Immature natural killer cell (primary cell): ENCODE measurements around the gene PRPF19. TPM values are rescaled to one million over a fixed set of nuclear protein-coding genes. Genes with fewer than 3 reads are reported as not detected.

Source experiments
- DNase-seq, 3 donors: peaks; one replicate each; pipeline ENCODE4 v3.0.0; 2022; ENCODE audit warnings: mixed read lengths in 1 of 3
- H3K27ac Mint-ChIP-seq, 6 donors: one replicate each; pipeline ENCODE4 v1.8.0; 2020; ENCODE audit warnings: mixed read lengths in 6 of 6, mild to moderate bottlenecking in 5 of 6, inconsistent platforms in 4 of 6, moderate library complexity in 3 of 6
- H3K27me3 Mint-ChIP-seq, 3 donors: one replicate each; pipeline ENCODE4 v1.8.0; 2020 to 2021; ENCODE audit warnings: low read depth in 3 of 3, mild to moderate bottlenecking in 3 of 3, mixed read lengths in 3 of 3, moderate library complexity in 3 of 3, inconsistent platforms in 1 of 3
- H3K36me3 Mint-ChIP-seq, 3 donors: one replicate each; pipeline ENCODE4 v1.8.0; 2020; ENCODE audit warnings: mixed read lengths in 3 of 3, inconsistent platforms in 2 of 3, mild to moderate bottlenecking in 2 of 3
- H3K4me1 Mint-ChIP-seq, 2 donors: one replicate each; pipeline ENCODE4 v1.8.0; 2020; ENCODE audit warnings: inconsistent platforms in 2 of 2, mild to moderate bottlenecking in 2 of 2, mixed read lengths in 2 of 2, moderate library complexity in 1 of 2
- H3K4me3 Mint-ChIP-seq, 5 donors: one replicate each; pipeline ENCODE4 v1.8.0; 2020; ENCODE audit warnings: mild to moderate bottlenecking in 5 of 5, mixed read lengths in 5 of 5, inconsistent platforms in 3 of 5, moderate library complexity in 3 of 5
- H3K9me3 Mint-ChIP-seq, 6 donors: one replicate each; pipeline ENCODE4 v1.8.0; 2020; ENCODE audit warnings: mild to moderate bottlenecking in 6 of 6, mixed read lengths in 6 of 6, inconsistent platforms in 4 of 6, moderate library complexity in 3 of 6
- polyA plus RNA-seq, 3 donors: library from polyadenylated mRNA; unstranded; fragments of 300-500 nt; fragmentation: Illumina TruSeq; gene quantifications; one replicate each; pipeline ENCODE4 v1.2.3, GENCODE V29; 2021

Gene PRPF19
- polyA plus RNA-seq, 3 donors from 2014 or later, result 8.9 to 15.2 (median 13.6) TPM

DNA sequence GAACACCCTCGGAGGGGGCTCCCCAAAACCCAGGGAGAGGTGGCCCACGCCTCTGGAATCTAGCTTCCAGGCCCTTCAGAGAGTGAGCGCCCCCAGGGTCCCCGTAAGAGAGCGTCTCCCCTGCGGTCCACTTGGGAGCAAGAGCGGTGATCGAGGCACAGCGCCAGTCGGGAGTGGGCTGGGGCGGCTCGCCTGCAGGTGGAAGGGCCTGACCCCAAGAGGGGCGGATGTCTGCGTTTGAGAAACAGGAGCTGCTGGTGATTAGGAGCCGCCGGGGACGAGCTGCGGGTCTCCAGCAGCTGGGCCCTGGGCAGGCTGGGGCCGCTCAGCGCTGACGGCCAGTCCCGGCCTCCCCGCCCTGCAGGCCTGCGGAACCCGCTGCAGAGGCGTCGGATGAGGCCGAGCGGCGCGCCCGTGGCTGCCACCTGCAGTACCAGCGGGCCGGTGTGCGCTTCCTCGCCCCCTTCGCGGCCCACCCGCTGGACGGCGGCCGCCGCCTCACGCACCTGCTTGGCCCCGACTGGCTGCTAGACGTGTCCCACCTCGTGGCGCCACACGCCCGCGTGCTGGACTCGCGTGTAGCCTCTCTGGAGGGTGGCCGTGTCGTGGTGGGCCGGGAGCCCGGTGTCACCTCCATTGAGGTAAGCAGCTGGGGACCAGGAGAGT lies 27.9 kb upstream of the PRPF19 start:
- Mint-ChIP-seq H3K4me1 (no peaks in the 10 kb centered on the region), H3K9me3 (no peaks in the 10 kb centered on the region), H3K36me3 (no peaks in the 10 kb centered on the region), H3K27ac (no peak overlapping the region), H3K27me3 (peaks cover 0 to 5% (median 2%) of the 10 kb centered on the region in 3 donors), H3K4me3 (no peak overlapping the region)
- no peak for DNase-seq

DNA sequence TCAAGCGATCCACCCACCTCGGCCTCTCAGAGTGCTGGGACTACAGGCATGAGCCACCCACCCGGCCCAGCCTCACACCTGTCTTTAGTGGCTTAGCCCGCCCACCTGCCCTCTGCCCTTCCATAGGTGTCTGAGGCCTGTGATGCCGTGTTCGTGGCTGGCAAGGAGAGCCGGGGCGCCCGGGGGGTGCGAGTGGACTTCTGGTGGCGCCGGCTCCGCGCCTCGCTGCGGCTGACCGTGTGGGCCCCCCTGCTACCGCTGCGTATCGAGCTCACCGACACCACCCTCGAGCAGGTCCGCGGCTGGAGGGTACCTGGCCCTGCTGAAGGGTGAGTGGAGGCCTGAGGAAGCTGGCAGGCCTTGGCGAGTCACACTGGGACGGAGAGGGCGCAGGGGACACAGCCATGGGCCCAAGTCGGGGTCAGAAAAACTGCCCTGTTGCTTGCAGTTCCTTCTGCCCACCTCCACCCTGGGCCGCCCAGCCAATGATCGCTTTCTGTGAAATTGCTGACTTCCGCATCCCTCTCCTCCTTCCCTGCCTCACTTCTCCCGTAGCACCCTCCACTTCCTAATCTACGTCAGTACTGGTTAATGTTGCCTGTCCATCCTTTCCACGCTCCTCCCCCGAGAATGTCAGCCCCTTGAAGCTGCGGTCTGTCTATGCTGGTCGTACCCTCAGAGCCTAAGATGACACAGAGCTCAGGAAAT lies 27.2 kb upstream of the PRPF19 start:
- Mint-ChIP-seq H3K4me1 (no peaks in the 10 kb centered on the region), H3K36me3 (no peaks in the 10 kb centered on the region), H3K27me3 (peaks cover 1 to 5% (median 2%) of the 10 kb centered on the region in 3 donors), H3K27ac (peak overlapping the region in 1 of 6 donors; percentile 88), H3K9me3 (no peaks in the 10 kb centered on the region), H3K4me3 (no peak overlapping the region)
- no peak for DNase-seq

DNA sequence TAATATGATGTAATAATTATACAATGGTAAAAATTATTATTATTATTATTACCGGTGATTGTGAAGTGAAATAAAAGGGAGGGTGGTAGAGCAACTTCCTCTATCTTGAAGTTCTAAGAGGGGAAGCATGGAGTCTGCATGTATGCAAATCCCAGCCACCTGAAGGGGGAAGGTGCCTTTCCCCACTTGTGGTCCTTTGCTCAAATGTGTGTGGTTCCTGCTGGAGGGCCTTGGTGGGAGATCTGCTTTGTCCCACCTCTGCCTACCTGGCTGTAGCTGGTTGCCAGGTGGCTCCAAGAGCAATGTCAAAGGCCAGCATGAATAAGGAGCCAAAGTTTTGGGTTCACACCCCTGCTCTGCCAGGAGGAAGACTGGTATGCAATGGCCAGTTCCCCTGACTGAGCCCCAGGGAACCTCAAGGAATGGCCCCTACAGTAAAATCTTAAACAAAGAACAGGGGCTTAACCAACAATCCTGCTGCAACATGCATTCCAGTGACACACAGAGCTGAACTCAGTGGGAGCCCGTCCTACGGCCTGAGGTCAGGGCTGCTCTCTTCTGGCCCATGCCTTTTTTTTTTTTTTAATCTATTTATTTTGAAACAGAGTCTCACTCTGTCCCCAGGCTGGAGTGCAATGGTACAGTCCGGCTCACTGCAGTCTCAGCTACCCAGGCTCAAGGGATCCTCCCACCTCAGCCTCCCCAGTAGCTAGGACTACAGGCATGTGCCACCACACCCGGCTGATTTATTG lies 26.4 kb upstream of the PRPF19 start:
- Mint-ChIP-seq H3K9me3 (no peaks in the 10 kb centered on the region), H3K4me3 (no peak overlapping the region), H3K36me3 (no peaks in the 10 kb centered on the region), H3K27me3 (peaks cover 1 to 5% (median 1%) of the 10 kb centered on the region in 3 donors), H3K27ac (no peak overlapping the region), H3K4me1 (no peaks in the 10 kb centered on the region)
- no peak for DNase-seq

DNA sequence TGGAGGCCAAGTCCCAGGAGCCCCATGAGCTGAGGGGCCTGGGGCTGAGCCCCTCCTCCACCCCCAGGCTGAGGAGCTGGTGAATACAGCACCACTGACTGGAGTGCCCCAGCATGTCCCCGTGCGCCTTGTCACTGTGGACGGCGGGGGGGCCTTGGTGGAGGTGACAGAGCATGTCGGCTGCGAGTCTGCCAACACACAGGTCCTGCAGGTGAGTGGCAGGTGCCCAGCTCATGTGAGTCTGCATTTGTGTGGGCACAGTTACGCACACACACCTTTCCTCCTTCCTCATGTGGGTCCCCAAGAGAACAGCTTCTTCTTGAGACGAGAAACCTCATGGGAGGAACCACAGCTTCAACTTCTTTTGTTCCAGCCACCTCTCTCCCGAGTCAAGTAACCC lies 25.5 kb upstream of the PRPF19 start:
- Mint-ChIP-seq H3K4me1 (no peaks in the 10 kb centered on the region), H3K27ac (no peak overlapping the region), H3K27me3 (peaks cover 1 to 5% (median 1%) of the 10 kb centered on the region in 3 donors), H3K9me3 (no peaks in the 10 kb centered on the region), H3K36me3 (no peaks in the 10 kb centered on the region), H3K4me3 (no peak overlapping the region)
- no peak for DNase-seq

DNA sequence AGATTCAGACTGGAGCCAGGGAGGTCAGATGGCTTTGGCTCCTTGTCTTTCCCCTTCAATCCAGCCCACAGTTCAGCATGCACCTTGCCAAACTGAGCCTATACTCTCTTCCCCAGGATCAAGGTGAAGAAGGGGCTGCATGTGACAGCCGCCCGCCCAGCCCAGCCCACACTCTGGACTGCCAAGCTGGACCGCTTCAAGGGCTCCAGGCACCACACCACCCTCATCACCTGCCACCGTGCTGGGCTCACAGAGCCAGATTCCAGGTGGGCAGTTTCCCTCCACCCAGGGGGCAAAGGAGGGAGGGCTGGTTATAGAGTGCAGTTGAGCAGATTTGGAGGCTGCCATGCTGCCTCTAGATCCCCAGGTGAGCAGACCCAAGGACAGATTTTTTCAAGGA lies 24.0 kb upstream of the PRPF19 start:
- Mint-ChIP-seq H3K4me1 (peaks cover 0 to 2% of the 10 kb centered on the region in 2 donors), H3K4me3 (no peak overlapping the region), H3K36me3 (no peaks in the 10 kb centered on the region), H3K27me3 (peaks cover 1 to 3% (median 2%) of the 10 kb centered on the region in 3 donors), H3K9me3 (no peaks in the 10 kb centered on the region), H3K27ac (no peak overlapping the region)
- no peak for DNase-seq

DNA sequence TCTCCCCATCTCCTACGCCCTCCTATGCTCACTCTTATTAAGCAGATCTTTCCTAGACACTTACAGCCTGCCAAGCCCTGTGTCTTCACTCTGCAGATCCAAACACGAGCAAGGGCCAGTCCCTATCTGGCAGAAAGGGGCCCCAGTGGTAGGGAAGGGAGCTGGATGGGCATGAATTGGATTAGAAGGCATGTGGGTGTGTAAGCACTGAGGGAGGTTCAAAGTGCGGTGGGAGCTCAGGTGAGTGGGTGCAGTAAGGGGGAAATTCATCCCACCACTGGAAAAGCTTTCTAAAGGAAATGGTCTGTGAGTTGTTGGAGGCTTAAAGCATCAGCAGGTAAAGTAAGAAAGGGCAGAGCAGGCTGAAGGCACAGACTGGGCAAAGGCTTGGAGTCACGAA lies 23.4 kb upstream of the PRPF19 start:
- Mint-ChIP-seq H3K27me3 (peaks cover 1 to 6% (median 3%) of the 10 kb centered on the region in 3 donors), H3K9me3 (no peaks in the 10 kb centered on the region), H3K27ac (no peak overlapping the region), H3K4me3 (no peak overlapping the region), H3K36me3 (no peaks in the 10 kb centered on the region), H3K4me1 (peaks cover 0 to 6% of the 10 kb centered on the region in 2 donors)
- no peak for DNase-seq

DNA sequence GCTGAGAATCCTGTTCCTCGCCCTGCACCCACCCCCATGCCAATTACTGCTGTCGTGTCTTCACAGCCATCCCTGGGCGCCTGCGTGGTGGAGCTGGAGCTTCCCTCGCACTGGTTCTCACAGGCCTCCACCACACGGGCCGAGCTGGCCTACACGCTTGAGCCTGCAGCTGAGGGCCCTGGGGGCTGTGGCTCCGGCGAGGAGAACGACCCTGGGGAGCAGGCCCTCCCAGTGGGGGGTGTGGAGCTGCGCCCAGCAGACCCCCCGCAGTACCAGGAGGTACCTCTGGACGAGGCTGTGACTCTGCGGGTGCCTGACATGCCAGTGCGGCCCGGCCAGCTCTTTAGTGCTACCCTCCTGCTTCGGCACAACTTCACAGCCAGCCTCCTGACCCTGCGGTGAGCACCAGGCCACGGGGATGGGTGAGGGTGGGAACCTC lies 22.2 kb upstream of the PRPF19 start:
- Mint-ChIP-seq H3K4me1 (peaks cover 0 to 9% of the 10 kb centered on the region in 2 donors), H3K9me3 (no peaks in the 10 kb centered on the region), H3K27ac (no peak overlapping the region), H3K36me3 (no peaks in the 10 kb centered on the region), H3K27me3 (peaks cover 1 to 6% (median 6%) of the 10 kb centered on the region in 3 donors), H3K4me3 (no peak overlapping the region)
- no peak for DNase-seq

DNA sequence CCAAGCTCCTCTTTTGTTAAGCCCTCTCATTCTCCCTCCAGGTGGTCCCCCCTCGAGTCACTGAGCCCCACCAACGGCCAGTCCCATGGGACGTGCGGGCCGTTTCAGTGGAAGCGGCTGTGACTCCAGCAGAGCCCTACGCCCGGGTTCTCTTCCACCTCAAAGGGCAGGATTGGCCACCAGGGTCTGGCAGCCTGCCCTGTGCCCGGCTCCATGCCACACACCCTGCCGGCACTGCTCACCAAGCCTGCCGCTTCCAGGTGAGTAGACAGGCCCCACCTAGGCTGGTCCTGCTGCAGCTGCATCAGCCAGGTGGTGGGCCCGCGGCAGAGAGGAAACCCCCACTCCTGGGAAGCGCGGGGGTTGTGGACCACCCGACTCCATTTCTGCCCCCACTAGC lies 21.2 kb upstream of the PRPF19 start:
- no peak overlapping the region for H3K4me3 Mint-ChIP-seq
- H3K36me3 Mint-ChIP-seq, result peaks cover 5 to 10% (median 5%) of the 10 kb centered on the region in 3 donors

DNA sequence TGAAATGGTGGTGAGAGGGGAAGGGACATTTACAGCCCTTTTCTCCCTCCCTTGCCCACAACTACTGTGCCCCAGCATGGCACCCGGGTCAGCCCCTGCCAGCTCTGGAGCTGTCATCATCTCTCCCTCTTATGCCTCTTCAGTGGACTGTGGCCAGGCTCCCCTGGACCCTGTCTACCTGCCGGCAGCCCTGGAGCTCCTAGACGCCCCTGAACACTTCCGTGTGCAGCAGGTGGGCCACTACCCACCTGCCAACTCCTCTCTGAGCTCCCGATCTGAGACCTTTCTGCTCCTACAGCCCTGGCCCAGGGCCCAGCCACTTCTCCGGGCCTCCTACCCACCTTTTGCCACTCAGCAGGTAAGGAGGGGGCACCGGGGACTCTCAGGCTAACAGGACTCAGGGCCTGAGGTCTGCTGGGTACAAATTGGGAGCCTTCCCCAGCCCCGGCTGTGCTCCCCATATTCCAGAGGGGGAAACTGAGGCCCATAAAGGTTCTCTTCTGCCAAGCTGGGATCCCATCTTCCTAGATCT lies 20.7 kb upstream of the PRPF19 start:
- Mint-ChIP-seq H3K4me3 (no peak overlapping the region), H3K27ac (no peak overlapping the region), H3K36me3 (peaks cover 9 to 14% (median 10%) of the 10 kb centered on the region in 3 donors), H3K9me3 (no peaks in the 10 kb centered on the region), H3K4me1 (peaks cover 0 to 10% of the 10 kb centered on the region in 2 donors), H3K27me3 (peaks cover 1 to 7% (median 6%) of the 10 kb centered on the region in 3 donors)
- no peak for DNase-seq

More for the DNA sequence above, 21.2 kb upstream of the PRPF19 start:
- Mint-ChIP-seq H3K27me3 (peaks cover 1 to 6% (median 6%) of the 10 kb centered on the region in 3 donors), H3K9me3 (no peaks in the 10 kb centered on the region), H3K27ac (no peak overlapping the region), H3K4me1 (peaks cover 0 to 10% of the 10 kb centered on the region in 2 donors)
- no peak for DNase-seq

DNA sequence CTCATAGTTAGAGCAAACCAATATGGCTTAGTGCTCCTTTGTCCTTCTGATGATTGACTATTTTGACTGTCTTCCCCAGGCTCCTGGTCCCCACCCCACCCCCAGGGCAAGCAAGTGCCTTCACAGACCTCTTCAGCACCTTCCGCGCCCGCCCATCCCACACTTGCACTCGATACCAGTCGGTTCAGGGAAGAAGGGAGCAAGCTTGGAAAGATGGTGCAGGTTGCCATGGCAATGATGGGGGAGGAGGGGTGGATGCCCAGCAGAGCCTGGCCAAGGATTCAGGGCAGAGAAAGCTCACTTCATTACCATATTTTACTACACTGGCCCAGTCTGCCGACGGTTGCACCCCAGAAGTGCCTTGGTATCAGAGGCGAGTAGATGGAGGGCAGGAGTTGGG lies 20.1 kb upstream of the PRPF19 start:
- Mint-ChIP-seq H3K4me3 (peak overlapping the region in 2 of 5 donors; percentile 14 to 32), H3K27ac (no peak overlapping the region), H3K4me1 (peaks cover 0 to 10% of the 10 kb centered on the region in 2 donors), H3K36me3 (peaks cover 12 to 18% (median 16%) of the 10 kb centered on the region in 3 donors), H3K27me3 (peaks cover 1 to 7% (median 6%) of the 10 kb centered on the region in 3 donors), H3K9me3 (no peaks in the 10 kb centered on the region)
- DNase-seq, result no peak

DNA sequence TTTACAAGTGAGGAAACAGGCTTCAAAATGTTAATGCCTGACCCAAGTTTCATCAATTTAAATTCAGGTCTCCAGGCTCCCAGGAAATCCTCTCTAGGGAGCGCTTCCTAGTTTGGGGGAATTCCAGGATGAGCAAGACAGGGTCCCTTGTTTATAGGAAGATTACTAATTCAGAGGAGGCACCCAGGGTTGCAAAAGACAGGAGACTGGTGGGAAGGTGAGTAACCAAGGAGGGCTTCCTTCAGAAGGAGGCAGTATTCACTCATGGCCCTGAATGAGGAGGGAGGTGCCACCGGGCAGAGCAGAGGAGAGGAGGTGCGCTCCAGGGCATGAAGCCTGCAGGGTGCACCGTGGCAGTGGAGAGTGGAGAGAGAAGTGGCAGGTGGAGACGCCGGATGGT lies 19.5 kb upstream of the PRPF19 start:
- Mint-ChIP-seq H3K9me3 (no peaks in the 10 kb centered on the region), H3K27me3 (peaks cover 1 to 7% (median 4%) of the 10 kb centered on the region in 3 donors), H3K4me1 (peaks cover 0 to 10% of the 10 kb centered on the region in 2 donors), H3K4me3 (peak overlapping the region; percentile 3 to 71 (median 38)), H3K36me3 (peaks cover 15 to 25% (median 22%) of the 10 kb centered on the region in 3 donors), H3K27ac (peak overlapping the region in 1 of 6 donors; percentile 6)
- no peak for DNase-seq

DNA sequence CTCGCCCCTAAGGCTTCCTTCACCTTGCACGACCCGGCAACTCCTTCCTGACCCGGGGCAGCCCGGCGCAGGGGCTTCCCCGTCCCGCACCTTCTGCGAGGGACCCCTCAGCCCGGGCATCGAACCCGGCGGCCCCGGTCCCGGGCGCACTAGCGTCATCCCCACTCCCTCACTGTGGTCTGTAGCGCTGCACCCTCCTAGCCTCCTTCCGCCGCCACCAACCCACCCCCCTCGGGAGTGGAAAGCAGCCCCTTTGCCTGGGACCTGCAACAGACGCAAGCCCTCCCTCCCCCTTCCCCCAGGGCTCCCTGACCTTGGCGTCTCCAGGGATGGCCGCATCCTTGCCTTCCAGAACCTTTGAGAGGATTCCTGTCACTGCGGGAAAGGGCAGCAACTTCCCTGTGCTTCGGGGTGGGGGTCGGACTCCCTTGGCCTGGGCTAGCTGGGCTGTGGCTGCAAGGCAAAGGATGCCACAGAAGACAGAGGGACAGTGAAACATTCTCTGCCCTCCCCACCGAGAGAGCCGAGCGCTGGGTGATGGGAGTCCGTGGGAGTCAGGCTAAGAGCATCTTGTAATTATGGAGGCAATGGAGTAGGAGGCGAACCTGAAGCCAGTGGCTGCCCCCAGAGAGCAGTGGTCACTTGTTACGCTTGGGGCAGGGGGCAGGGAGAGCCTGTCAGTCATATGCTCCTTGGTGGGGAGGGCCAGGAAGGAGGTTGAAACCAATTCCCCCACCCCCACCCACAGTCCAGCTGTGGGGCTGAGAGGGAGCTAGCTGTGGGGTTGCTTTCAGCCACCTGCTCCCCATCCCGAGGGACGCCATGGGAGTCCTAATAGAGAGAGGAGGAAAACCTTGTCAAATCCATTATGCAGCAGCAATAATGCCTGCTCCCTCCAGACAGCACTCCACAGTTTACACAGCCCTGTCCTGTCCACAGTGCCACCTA lies 18.8 kb upstream of the PRPF19 start:
- Mint-ChIP-seq H3K4me3 (peak overlapping the region; percentile 59 to 73 (median 71)), H3K4me1 (peaks cover 0 to 12% of the 10 kb centered on the region in 2 donors), H3K36me3 (peaks cover 21 to 32% (median 28%) of the 10 kb centered on the region in 3 donors), H3K27me3 (peaks cover 0 to 7% (median 4%) of the 10 kb centered on the region in 3 donors), H3K9me3 (no peaks in the 10 kb centered on the region), H3K27ac (no peak overlapping the region)
- no peak for DNase-seq
